ENCODE data around the gene ERMAP. TPM values are rescaled to one million over a fixed set of nuclear protein-coding genes. Genes with fewer than 3 reads are reported as not detected.
"Not testable (repeated sequence)": the region's sequence is repeated elsewhere in the genome, so short reads cannot be mapped to it uniquely, and the experiment has no call there.

The ERMAP gene
- total RNA-seq, 2 experiments from 2014 or later, result 5.7 to 6.0 TPM

DNA sequence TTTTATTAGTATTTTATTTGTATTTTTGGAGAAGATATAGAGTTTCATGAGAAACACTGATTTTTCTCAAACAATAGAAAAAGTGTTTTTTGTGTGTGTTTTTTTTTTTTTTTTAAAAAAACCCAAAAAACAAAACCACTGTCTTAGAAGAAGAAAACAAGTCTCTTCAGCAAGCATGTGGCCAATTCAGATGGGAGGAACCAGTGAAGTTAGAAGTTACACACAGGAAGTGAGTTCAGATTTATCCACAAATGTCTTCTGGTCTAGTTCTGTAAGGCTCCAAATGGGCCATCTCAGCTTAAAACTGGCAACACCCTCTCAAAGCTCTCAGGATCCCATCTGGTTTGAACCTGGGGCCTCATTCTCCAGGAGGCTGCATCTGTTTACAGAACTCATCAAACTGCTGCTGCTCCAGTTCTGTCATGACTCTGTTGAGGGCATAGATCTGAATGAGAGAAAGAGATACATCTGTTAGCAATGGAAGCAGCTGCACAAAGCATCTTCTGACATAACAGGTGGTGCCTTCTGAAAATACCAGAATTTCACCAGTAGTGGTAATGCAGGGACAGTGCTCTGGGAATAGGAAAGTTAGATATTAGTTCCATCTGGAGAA, 9.8 kb upstream of the ERMAP start:
- no peak overlapping the region for H3K4me3 Mint-ChIP-seq
- H3K9me3 Mint-ChIP-seq (ENCODE audit: insufficient read depth), result no peaks in the 10 kb centered on the region
- no peak for ATAC-seq
- CTCF ChIA-PET, result no interaction called here
- POLR2A ChIA-PET, result interaction anchor here (0.6 to 2.4 kb wide), 2 partner anchors 10 to 396 kb away, joined by 3 to 7 read pairs; partner anchors contain the start of genes ERMAP and SVBP
- H3K36me3 Mint-ChIP-seq (ENCODE audit: low read depth), result peaks cover 7% of the 10 kb centered on the region
- peaks cover under 1% of the 10 kb centered on the region for H3K27me3 Mint-ChIP-seq (ENCODE audit: low read depth)
- no peak overlapping the region for H3K27ac Mint-ChIP-seq
- H3K4me1 Mint-ChIP-seq (ENCODE audit: low read depth), result peaks cover 5% of the 10 kb centered on the region
- no peak for DNase-seq

DNA sequence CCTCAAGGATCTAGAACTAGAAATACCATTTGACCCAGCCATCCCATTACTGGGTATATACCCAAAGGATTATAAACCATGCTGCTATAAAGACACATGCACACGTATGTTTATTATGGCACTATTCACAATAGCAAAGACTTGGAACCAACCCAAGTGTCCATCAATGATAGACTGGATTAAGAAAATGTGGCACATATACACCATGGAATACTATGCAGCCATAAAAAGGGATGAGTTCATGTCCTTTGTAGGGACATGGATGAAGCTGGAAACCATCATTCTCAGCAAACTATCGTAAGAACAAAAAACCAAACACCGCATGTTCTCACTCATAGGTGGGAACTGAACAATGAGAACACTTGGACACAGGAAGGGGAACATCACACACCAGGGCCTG, 2.1 kb upstream of the ERMAP start:
- ATAC-seq; H3K27ac Mint-ChIP-seq; POLR2A ChIA-PET; H3K4me3 Mint-ChIP-seq; H3K9me3 Mint-ChIP-seq (ENCODE audit: insufficient read depth); H3K27me3 Mint-ChIP-seq (ENCODE audit: low read depth); H3K36me3 Mint-ChIP-seq (ENCODE audit: low read depth); DNase-seq: not testable (repeated sequence)
- CTCF ChIA-PET, result interaction anchor here (2.1 kb wide), 1 partner anchor 37 kb away, joined by 9 read pairs; no protein-coding TSS in a partner anchor
- peaks cover 19% of the 10 kb centered on the region for H3K4me1 Mint-ChIP-seq (ENCODE audit: low read depth)

DNA sequence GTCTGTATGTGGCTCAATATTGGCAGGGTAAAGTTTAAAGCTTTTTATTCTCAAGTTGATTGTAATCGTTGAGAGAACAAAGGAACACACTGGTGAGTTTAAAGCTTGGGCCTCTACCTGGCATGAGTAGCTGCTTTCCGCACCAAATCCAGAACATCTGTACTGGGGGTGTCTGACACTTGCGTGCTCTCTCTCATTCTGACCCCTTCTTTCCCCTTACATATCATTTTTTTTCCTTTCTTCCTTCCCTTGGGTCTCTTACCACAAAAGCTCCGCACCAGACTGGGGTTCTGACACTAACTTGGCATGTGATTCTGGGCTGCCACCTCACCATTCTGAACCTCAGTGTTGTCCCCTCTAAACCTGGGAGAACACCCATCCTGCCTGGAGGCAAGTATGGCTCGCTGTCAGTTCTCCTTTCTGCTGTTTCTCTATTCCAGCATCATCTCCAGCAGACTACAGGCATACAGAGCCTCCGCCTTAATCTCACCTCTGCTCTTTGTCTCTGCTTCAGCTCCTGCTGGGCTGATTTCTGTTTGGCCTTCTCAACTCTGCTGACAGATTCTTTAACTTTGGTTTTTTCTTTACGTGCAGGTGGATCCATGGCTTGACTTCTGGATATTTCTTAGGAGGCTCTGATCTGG, 859 bp upstream of the ERMAP start:
- peaks cover 5% of the 10 kb centered on the region for H3K36me3 Mint-ChIP-seq (ENCODE audit: low read depth)
- peaks cover 23% of the 10 kb centered on the region for H3K4me1 Mint-ChIP-seq (ENCODE audit: low read depth)
- H3K4me3 Mint-ChIP-seq, result peak overlapping the region; percentile 86
- H3K27ac Mint-ChIP-seq, result peak overlapping the region; percentile 82
- ChIA-PET CTCF (interaction anchor here (1.3 to 2.9 kb wide), 6 partner anchors 22 to 258 kb away, joined by 3 to 21 read pairs (median 6); partner anchors contain the start of genes C1orf50, P3H1 and ZNF691), POLR2A (interaction anchor here (1.0 to 2.2 kb wide), 4 partner anchors 8 to 49 kb away, joined by 3 to 17 read pairs (median 10); partner anchors contain the start of genes C1orf50, P3H1 and ZNF691)
- H3K9me3 Mint-ChIP-seq (ENCODE audit: insufficient read depth), result no peaks in the 10 kb centered on the region
- DNase-seq (peak; percentile 28), ATAC-seq (peak; percentile 5)
- H3K27me3 Mint-ChIP-seq (ENCODE audit: low read depth), result no peaks in the 10 kb centered on the region

DNA sequence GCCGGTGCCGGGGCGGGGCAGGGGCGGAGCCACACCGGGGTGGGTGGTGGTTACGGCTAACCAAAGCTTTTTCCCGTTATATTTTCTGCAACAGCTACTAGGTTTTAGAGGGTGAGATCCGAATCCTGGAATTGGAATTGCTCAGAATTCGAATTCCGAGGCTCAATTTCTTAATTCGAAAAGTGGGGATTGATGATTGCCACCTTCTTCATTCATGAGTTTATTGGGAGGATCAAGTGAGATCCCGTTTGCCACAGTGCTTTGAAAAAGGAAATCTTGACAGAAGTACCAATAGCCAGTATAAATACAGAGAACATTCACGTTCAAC, 482 bp downstream of the ERMAP start:
- no peak for DNase-seq
- ATAC-seq, result no peak
- Mint-ChIP-seq H3K4me1 (ENCODE audit: low read depth) (peaks cover 23% of the 10 kb centered on the region), H3K27me3 (ENCODE audit: low read depth) (no peaks in the 10 kb centered on the region), H3K9me3 (ENCODE audit: insufficient read depth) (no peaks in the 10 kb centered on the region), H3K36me3 (ENCODE audit: low read depth) (peaks cover 5% of the 10 kb centered on the region), H3K27ac (peak overlapping the region; percentile 25), H3K4me3 (peak overlapping the region; percentile 86)
- POLR2A ChIA-PET, result interaction anchor here (0.9 to 2.2 kb wide), 4 partner anchors 9 to 159 kb away, joined by 3 to 17 read pairs (median 10); partner anchors contain the start of genes C1orf50, P3H1, PPIH and ZNF691
- CTCF ChIA-PET, result interaction anchor here (0.8 to 2.9 kb wide), 7 partner anchors 18 to 712 kb away, joined by 3 to 21 read pairs (median 3); partner anchors contain the start of gene ZNF691

DNA sequence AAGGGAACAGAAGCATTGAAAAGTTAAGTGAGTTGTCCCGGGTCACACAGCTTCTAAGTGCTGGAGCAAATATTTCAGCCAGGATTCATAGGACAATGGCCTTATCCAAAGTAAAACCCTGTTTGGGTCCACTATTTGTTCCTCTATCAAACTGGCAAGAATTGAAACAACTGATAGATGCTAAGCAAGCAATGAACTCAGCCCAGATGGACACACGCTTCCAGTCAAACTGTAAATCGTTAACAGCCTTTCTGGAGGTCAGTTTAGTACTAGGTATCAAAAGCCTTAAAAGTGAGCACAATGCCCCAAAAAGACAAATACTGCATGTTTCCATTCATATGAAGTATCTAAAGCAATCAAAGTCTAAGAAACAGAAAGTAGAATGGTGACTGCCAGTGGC, 1.1 kb downstream of the ERMAP start:
- ATAC-seq (no peak), DNase-seq (peak; percentile 4)
- H3K4me3 Mint-ChIP-seq, result peak overlapping the region; percentile 86
- H3K4me1 Mint-ChIP-seq (ENCODE audit: low read depth), result peaks cover 26% of the 10 kb centered on the region
- no peaks in the 10 kb centered on the region for H3K9me3 Mint-ChIP-seq (ENCODE audit: insufficient read depth)
- POLR2A ChIA-PET, result interaction anchor here (0.9 to 2.2 kb wide), 3 partner anchors 10 to 160 kb away, joined by 3 to 13 read pairs (median 7); partner anchors contain the start of genes PPIH and ZNF691
- no peaks in the 10 kb centered on the region for H3K27me3 Mint-ChIP-seq (ENCODE audit: low read depth)
- CTCF ChIA-PET, result interaction anchor here (0.7 to 2.9 kb wide), 4 partner anchors 29 to 256 kb away, joined by 3 to 21 read pairs (median 4); partner anchors contain the start of gene ZNF691
- H3K36me3 Mint-ChIP-seq (ENCODE audit: low read depth), result peaks cover 5% of the 10 kb centered on the region
- H3K27ac Mint-ChIP-seq, result no peak overlapping the region

DNA sequence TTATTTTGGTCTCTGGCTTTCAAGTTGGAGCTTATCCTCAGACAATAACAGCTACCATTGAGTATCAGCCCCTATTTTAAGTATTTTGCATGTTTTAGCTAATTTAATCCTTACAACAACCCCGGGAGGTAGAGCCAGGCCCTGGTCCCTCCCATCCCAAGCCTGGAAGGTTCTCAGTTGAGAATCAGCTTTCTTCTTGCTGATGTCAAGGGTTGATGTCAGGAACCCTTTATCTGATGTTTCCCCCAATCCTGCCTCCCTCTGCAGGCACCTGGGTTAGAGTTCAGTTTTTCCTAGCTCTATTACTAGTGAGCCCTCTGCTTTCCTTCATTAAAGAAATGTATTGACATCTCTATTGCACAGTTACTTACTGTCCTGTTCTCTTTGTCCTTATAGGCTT, 3.9 kb downstream of the ERMAP start:
- CTCF ChIA-PET, result interaction anchor here (0.9 to 1.9 kb wide), 3 partner anchors 26 to 102 kb away, joined by 3 to 8 read pairs (median 5); partner anchors contain the start of gene ZNF691
- Mint-ChIP-seq H3K4me1 (ENCODE audit: low read depth) (peaks cover 29% of the 10 kb centered on the region), H3K9me3 (ENCODE audit: insufficient read depth) (no peaks in the 10 kb centered on the region), H3K27ac (no peak overlapping the region), H3K27me3 (ENCODE audit: low read depth) (no peaks in the 10 kb centered on the region), H3K4me3 (no peak overlapping the region), H3K36me3 (ENCODE audit: low read depth) (peaks cover 5% of the 10 kb centered on the region)
- ATAC-seq (no peak), DNase-seq (peak; percentile 4)
- POLR2A ChIA-PET, result no interaction called here

DNA sequence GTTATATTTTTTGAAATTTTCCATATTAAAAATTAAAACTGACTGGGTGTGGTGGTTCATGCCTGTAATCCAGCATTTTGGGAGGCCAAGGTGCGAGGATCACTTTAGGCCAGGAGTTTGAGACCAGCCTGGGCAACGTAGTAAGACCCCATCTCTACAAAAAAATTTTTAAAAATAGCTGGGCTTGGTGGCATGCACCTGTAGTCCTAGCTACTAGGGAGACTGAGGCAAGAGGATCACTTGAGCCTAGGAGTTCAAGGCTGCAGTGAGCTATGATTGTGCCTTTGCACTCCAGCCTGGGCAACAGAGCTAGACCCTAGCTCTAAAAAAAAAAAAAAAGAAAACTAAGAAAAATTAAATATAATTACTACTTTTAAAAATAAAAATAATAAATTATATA, 4.8 kb downstream of the ERMAP start:
- POLR2A ChIA-PET, result no interaction called here
- Mint-ChIP-seq H3K27ac (no peak overlapping the region), H3K9me3 (ENCODE audit: insufficient read depth) (no peaks in the 10 kb centered on the region), H3K4me3 (no peak overlapping the region), H3K36me3 (ENCODE audit: low read depth) (peaks cover 5% of the 10 kb centered on the region), H3K4me1 (ENCODE audit: low read depth) (peaks cover 21% of the 10 kb centered on the region), H3K27me3 (ENCODE audit: low read depth) (no peaks in the 10 kb centered on the region)
- ATAC-seq (no peak), DNase-seq (no peak)
- CTCF ChIA-PET, result interaction anchor here (1.5 kb wide), 1 partner anchor 42 kb away, joined by 3 read pairs; no protein-coding TSS in a partner anchor

DNA sequence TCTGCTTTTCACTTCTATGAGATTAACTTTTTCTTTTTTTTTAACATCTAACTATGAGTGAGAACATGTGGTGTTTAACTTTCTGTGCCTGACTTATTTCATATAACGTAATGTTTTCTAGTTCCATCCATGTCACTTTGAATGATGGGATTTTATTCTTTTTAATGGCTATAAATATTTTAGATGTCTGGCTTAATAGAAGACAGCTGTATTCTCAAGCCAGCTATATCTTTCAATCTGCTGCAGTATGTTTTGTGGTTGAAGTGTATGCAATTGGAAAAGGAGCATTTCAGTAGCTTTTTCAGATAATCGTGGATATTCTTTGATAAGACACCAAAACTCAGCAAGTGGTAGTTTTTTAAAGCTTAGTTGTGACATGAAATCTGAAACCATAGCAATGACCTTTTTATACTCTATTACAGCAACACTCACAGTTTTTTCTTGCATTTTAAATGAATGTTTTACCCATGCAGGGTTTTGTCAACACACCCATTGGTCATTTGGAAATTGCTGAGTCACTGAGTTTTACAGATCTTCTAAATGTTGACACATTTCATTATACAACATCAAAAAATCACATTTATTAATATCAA, 6.0 kb downstream of the ERMAP start:
- no peak for DNase-seq
- no peak for ATAC-seq
- H3K27me3 Mint-ChIP-seq (ENCODE audit: low read depth), result no peaks in the 10 kb centered on the region
- H3K9me3 Mint-ChIP-seq (ENCODE audit: insufficient read depth), result no peaks in the 10 kb centered on the region
- CTCF ChIA-PET, result interaction anchor here (0.6 to 1.1 kb wide), 2 partner anchors 24 to 27 kb away, joined by 3 read pairs; partner anchors contain the start of gene ZNF691
- H3K4me3 Mint-ChIP-seq, result no peak overlapping the region
- peaks cover 15% of the 10 kb centered on the region for H3K4me1 Mint-ChIP-seq (ENCODE audit: low read depth)
- H3K27ac Mint-ChIP-seq, result no peak overlapping the region
- peaks cover 5% of the 10 kb centered on the region for H3K36me3 Mint-ChIP-seq (ENCODE audit: low read depth)
- POLR2A ChIA-PET, result no interaction called here

DNA sequence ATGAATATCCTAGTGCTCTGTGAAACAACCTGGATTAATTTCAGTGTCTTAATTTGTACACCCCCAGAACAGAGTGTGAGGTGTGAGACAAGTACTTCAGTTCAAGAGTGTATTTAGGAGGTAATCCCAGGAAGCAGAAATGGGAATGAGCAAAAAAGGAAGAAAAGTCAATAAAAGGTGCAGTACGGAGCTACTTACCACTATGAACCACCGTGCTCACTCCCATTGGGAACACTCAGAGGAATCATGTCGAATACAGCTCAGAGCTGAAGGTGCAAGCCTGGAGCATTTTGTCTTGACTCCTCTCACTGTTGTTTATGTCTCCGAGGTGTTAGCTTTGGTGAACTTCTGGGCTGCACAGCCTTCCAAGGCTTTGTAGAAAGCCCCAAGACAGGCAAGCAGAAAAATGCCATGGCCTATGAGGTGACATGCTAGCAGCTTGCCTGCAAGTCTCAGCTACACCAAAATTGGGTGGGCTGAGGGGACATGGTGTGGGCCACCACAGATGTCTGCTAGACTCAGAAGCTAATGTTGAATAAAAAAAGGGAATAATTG, 7.6 kb downstream of the ERMAP start:
- H3K9me3 Mint-ChIP-seq (ENCODE audit: insufficient read depth), result no peaks in the 10 kb centered on the region
- H3K4me1 Mint-ChIP-seq (ENCODE audit: low read depth), result peaks cover 12% of the 10 kb centered on the region
- peaks cover 5% of the 10 kb centered on the region for H3K36me3 Mint-ChIP-seq (ENCODE audit: low read depth)
- H3K27ac Mint-ChIP-seq, result no peak overlapping the region
- POLR2A ChIA-PET, result no interaction called here
- H3K4me3 Mint-ChIP-seq, result no peak overlapping the region
- no peaks in the 10 kb centered on the region for H3K27me3 Mint-ChIP-seq (ENCODE audit: low read depth)
- DNase-seq, result no peak
- no peak for ATAC-seq
- CTCF ChIA-PET, result interaction anchor here (0.7 to 1.3 kb wide), 4 partner anchors 23 to 249 kb away, joined by 3 to 4 read pairs (median 3); no protein-coding TSS in a partner anchor

DNA sequence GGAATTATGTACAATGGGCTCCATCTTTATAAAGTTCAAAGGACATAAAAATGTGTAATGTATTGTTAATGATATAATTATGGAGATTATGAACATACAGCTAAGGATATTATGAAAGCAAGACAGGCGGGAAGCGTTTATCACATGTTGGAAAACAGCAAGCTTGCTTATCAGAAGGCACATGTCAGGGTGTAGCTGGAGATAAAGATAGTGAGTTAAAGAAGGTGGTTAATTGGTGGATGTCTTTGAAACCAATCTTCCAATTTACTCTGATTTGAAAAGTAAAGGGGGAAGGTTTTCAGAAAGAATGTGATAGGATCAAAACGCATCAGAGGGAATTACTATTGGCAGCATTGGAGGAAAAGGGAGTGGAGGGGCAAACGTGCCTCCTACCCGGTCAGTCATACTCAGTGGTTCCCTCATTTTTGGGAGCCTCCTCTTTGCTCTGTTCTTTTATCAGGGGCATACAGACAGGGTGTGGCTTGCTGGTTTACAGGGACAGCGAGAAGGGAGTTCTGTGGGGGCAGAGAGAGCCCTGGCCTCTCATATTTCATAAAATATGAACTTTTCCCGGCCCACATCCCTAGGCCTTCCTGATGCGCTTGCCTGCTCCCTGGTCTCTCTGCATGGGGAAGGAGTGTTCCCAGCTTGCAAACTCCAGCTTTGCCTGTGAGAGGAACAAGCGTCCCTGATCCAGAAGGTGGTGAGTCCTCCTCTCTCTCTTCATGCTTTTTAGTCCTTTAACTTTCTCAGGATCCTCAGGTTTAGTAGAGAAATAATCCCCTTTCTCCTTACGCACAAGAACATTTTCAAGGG, 8.3 kb downstream of the ERMAP start:
- Mint-ChIP-seq H3K36me3 (ENCODE audit: low read depth) (peaks cover 5% of the 10 kb centered on the region), H3K9me3 (ENCODE audit: insufficient read depth) (no peaks in the 10 kb centered on the region), H3K27me3 (ENCODE audit: low read depth) (no peaks in the 10 kb centered on the region), H3K4me3 (no peak overlapping the region), H3K4me1 (ENCODE audit: low read depth) (peaks cover 12% of the 10 kb centered on the region), H3K27ac (no peak overlapping the region)
- ATAC-seq (no peak), DNase-seq (no peak)
- ChIA-PET CTCF (interaction anchor here (0.6 to 1.3 kb wide), 5 partner anchors 22 to 249 kb away, joined by 3 to 4 read pairs (median 3); no protein-coding TSS in a partner anchor), POLR2A (no interaction called here)

DNA sequence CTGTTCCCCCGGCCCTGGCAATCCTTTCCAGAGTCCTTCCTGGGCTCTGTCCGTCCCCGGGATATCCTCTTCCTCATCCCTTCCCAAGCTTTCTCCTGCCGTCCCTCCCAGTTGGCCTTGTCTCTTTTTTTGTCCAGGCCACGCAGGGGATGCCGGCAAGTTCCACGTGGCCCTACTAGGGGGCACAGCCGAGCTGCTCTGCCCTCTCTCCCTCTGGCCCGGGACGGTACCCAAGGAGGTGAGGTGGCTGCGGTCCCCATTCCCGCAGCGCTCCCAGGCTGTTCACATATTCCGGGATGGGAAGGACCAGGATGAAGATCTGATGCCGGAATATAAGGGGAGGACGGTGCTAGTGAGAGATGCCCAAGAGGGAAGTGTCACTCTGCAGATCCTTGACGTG, 13.7 kb downstream of the ERMAP start:
- no peak for DNase-seq
- no peak overlapping the region for H3K27ac Mint-ChIP-seq
- no peaks in the 10 kb centered on the region for H3K9me3 Mint-ChIP-seq (ENCODE audit: insufficient read depth)
- ATAC-seq, result no peak
- H3K36me3 Mint-ChIP-seq (ENCODE audit: low read depth), result no peaks in the 10 kb centered on the region
- no peaks in the 10 kb centered on the region for H3K27me3 Mint-ChIP-seq (ENCODE audit: low read depth)
- no peaks in the 10 kb centered on the region for H3K4me1 Mint-ChIP-seq (ENCODE audit: low read depth)
- CTCF ChIA-PET, result interaction anchor here (1.9 kb wide), 1 partner anchor 16 kb away, joined by 5 read pairs; the partner anchor contains the start of gene ZNF691
- no peak overlapping the region for H3K4me3 Mint-ChIP-seq
- POLR2A ChIA-PET, result no interaction called here

Measured in activated CD8-positive, alpha-beta T cell treated with anti-CD3 and anti-CD28 coated beads, Interleukin-2, amount 10 ng/mL, durations not matched to agents 7 days and 5 days (primary cell).